ENCODE results near the gene LIN28B.

The LIN28B gene

GRCh38 chr6:105116150-105116549, 159.2 kb downstream of the LIN28B start:
- DNase-seq = no peak

GRCh38 chr6:105120570-105120969, 163.7 kb downstream of the LIN28B start:
- DNase-seq = no peak

GRCh38 chr6:105121981-105122380, 165.1 kb downstream of the LIN28B start:
- DNase-seq = no peak

- no peak for DNase-seq
Observed at GRCh38 chr6:105122717-105123116, 165.8 kb downstream of the LIN28B start.
